Hematopoietic multipotent progenitor cell treated with erythropoietin and hydrocortisone succinate and interleukin-3 and kit ligand, for 8 days (in vitro differentiated cells): ENCODE data around the gene CEP170B.
"Not testable (repeated sequence)": the region's sequence is repeated elsewhere in the genome, so short reads cannot be mapped to it uniquely, and the experiment has no call there.

ENCODE experiments used
- DNase-seq: peaks from one replicate; pipeline ENCODE4 v3.0.0-alpha.2; 2015

Gene CEP170B

GRCh38 chr14:104933746-104934733, 69.0 kb downstream of the CEP170B start:
- DNase-seq = no peak

- DNase-seq = no peak
These were observed 70.1 kb downstream of the CEP170B start for GRCh38 chr14:104935026-104935650.

DNA sequence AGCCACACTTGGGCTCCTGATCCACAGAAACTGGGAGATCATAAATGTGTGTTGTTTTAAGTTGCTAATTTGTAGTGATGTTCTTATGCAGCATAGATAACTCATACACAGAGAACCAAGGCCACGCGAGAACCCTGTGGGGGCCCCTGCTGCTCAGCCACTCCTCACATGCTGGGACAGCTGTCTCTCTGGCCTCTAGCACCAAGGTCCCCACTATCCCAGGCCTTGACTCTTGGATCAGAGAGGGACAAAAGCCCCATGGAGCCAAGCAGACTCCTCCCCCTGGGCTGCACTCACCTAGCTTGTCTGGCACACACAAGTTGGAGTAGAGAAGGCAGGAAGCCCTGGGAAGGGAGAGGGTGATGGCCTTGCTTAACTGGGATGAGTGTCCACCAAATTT, 70.9 kb downstream of the CEP170B start:
- no peak for DNase-seq

DNA sequence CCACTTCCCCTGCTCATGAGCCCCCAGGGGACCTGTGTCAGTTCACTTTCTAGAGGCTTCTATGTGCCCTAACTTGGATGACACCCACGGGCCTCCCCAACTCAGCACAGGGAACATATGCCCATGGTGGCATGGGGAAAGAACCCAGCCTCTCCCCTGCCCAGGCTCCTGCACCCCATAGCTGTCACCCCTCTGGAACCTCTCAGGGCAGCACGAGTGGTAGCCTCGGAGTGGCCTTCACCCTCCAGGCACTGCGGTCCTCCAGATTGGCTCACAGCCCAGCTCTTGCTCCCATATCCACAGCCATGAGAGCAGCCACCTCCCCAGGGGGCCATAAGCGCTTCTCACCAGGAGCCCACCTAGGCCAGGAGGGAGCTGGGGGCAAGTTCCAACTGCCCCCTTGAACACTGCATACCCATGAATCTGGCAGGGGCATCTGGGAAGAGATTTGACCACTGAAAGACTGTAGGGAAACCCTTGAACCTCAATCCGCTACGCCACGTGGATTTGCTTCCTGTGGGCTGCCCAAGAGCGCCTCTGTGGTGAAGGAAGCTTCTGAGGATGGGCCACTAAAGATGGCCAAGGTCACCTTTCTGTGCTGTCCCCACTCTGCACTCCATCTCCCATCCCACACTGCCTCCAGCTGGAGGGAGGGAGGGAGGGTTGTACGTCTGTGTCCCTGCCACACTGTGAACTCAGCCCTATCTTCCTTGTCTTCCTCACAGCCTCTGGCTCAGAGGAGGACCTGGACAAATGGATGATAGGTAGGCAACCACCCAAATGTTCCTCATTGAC, 71.5 kb downstream of the CEP170B start:
- no peak for DNase-seq

- DNase-seq = no peak
These were observed 72.1 kb downstream of the CEP170B start for GRCh38 chr14:104937161-104937560.

DNA sequence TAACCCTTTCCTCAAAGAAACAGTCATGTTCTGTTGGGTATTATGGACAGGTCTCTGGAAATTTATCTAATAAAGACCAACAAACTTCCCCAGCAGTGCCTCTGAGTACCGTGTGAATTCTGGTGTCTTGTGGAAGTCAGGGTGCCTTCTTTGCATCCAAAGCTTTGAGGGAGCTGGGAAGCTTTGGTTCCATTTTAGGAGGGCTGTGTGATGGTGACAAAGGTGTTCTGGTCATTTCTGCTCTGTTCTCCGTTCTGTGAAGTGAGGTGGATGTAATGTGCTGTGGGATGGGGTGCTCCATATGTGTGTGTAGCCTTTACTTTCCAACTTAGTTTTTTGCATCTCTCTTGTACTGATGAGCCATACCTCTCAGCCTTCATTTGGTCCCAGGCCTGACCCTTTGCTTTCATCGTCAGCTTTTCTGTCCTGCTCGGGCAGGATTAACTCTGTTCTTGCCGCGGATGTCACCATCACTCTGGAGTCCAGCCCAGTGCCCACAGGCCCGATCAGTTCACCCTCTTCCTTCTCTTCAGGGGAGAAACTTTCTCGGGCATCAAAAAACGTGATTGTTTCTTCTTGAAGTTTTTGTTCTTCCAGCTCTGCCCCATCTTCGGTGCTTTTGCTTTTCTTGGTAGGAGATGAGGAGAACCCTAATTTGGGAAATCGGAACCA, 72.8 kb downstream of the CEP170B start:
- DNase-seq = no peak

DNA sequence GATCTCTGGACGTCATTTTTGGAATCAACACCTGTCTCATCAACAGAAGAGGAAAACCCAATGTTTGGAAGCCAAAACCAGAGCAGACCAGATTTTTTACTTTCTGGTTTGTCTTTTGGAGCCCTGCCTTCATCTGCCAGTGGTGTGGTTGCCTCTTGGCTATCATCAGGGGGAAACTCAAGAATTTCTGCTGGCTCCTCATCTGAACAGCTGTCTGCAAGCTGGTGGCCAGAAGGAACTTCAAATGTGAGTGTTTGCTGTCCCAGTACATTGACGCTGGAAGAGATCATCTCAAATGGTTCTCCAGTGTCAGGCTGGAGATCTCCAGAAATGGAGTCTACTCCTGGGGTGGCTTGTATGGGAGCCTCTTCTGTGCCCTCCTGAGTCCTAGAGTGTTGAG, 73.4 kb downstream of the CEP170B start:
- DNase-seq = no peak

- no peak for DNase-seq
These were observed 73.9 kb downstream of the CEP170B start for GRCh38 chr14:104938960-104939359.

DNA sequence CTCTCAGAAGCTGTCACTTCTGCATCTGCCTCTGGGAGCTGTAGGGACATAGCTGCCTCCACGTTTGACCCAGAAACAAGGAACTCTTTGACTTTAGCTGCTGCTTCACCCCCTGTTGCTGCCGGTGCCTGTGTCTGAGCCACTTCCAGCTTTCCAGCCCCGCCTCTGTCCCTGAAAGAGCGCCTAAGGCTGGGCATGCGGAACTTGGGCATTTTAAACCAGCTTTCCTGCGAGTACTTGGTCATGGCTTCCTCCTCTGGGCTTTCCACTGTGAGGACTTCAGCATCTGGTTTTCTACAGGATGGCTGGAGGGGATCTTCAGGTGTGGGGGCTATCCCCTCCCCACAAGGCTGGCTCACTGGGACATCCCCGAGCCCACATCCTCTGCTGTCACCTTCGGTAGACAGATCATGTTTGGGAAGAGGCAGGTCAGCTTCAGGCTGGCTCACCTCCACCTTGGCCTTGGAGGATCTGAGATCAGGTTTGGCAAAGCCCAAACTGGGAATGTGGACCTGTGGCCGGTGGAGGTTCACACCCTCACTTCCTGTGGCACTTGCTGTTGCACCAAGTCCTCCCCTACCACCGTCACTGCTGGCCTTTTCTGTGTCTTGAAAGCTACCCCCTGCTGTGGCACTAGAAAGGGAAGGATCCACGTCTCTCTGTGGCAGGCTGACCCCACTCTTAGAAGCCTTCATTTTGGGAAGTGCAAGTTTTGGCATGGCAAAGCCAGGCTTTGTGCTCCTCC, 74.8 kb downstream of the CEP170B start:
- DNase-seq = no peak

DNA sequence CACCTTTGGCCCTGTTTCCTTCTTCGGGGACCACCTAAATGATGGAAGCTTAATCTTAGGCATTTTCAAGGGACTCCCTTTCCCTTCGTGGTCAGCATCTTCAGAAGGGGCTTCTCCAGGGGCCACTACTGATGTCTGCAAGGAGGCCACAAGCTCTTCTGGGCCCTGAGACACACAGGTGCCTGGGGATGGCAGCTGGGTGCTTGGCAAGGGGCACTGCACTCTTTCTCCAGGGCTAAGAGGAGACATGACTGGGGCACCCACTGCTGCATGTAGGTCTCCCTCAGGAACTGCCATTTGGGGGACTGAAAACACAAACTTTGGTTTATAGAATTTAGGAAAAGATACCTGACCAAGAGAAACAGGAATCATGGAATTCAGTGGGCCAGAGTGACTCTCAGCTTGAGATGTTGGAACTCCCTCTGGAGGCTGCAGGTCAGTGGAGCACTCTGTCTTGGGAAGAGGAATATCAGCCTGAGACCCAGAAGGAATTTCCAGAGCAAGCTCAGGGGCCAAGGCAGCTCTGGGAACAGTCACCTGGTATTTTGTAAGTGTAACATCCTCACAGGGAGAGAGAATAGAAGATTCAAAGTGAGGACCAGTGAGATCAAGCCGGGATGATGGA, 75.6 kb downstream of the CEP170B start:
- DNase-seq = no peak

GRCh38 chr14:104941508-104942365, 76.7 kb downstream of the CEP170B start:
- no peak for DNase-seq

- DNase-seq = no peak
These were observed 77.5 kb downstream of the CEP170B start for GRCh38 chr14:104942586-104942985.

GRCh38 chr14:104943216-104944015, 78.3 kb downstream of the CEP170B start:
- DNase-seq = not testable (repeated sequence)

DNA sequence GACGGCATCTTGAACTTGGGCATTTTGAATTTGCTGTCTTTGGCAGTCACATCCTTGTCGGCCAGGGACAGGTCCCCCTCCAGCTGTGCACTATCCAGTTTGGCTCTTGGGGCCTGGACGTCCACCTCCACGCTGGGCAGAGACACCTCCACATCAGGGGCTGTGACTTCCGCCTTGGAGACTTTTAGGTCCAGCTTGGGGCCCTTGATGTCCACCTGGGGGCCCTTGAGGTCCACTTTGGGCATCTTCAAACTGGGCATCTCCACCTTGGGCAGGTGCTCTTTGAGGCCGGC, 78.9 kb downstream of the CEP170B start:
- not testable (repeated sequence) for DNase-seq

GRCh38 chr14:104944436-104945205, 79.6 kb downstream of the CEP170B start:
- DNase-seq = not testable (repeated sequence)

DNA sequence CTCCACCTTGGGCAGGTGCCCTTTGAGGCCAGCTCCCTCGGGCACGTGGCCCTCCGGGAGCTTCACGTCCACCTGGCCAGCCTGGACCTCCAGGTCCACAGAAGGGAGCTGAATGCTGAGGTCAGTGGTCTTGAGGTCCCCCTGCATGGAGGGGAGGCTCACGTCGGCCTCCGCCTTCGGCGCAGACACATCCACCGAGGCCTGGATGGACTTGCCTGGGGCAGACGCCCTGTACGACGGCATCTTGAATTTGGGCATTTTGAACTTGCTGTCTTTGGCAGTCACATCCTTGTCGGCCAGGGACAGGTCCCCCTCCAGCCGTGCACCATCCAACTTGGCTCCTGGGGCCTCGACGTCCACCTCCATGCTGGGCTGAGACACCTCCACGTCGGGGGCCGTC, 80.2 kb downstream of the CEP170B start:
- not testable (repeated sequence) for DNase-seq
